ENCODE measurements around the gene EIF4G1.

EIF4G1 gene

GRCh38 chr3:184291738-184292445 lies 22.5 kb upstream of the EIF4G1 start:
- H3K4me3 ChIP-seq (ENCODE audit: low read length) = no peak overlapping the region
- DNase-seq (ENCODE audit: low read depth) = no peak
- TF ChIP-seq CTCF (IDR thresholded peaks at IDR 0.05; ENCODE audit: insufficient read depth, low read depth, low read length, missing control alignments) = no peak

DNA sequence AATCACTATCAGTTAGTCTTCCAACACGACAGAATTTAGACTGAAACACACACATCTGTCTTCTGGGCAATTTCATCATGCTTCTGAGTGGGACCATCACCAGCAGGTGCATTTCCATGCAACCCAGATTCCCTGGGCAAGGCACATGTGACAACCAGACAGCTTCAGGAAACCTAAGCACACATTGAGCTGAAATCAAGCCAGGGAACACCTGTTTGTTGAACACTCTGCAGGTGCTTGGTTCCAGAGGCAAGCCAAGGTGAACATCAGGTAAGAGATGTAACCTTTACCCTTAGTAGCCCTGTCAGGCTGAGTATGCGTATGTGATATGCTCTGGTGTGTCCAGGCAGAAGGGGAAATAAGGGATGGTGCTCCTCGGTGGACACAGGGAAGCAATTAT lies 18.6 kb upstream of the EIF4G1 start:
- no peak for DNase-seq (ENCODE audit: low read depth)
- TF ChIP-seq CTCF (IDR thresholded peaks at IDR 0.05; ENCODE audit: insufficient read depth, low read depth, low read length, missing control alignments) = no peak
- H3K4me3 ChIP-seq (ENCODE audit: low read length) = no peak overlapping the region

GRCh38 chr3:184296616-184297015 lies 17.8 kb upstream of the EIF4G1 start:
- no peak for DNase-seq (ENCODE audit: low read depth)
- TF ChIP-seq CTCF (IDR thresholded peaks at IDR 0.05; ENCODE audit: insufficient read depth, low read depth, low read length, missing control alignments) = no peak

GRCh38 chr3:184298759-184299487 lies 15.5 kb upstream of the EIF4G1 start, which contains the start of gene PSMD2:
Gene PSMD2, plus strand, starts transcription at chr3:184299241. Its CDS starts 26 bp downstream, at chr3:184299267.
- TF ChIP-seq CTCF (IDR thresholded peaks at IDR 0.05; ENCODE audit: insufficient read depth, low read depth, low read length, missing control alignments) = no peak
- peak; percentile 97 for DNase-seq (ENCODE audit: low read depth)
- peak within 1 kb of the TSS; percentile 93 for H3K4me3 ChIP-seq (ENCODE audit: low read length)

More at GRCh38 chr3:184296616-184297015, 17.8 kb upstream of the EIF4G1 start:
- no peak overlapping the region for H3K4me3 ChIP-seq (ENCODE audit: low read length)

GRCh38 chr3:184299488-184300377 lies 14.7 kb upstream of the EIF4G1 start:
- TF ChIP-seq CTCF (IDR thresholded peaks at IDR 0.05; ENCODE audit: insufficient read depth, low read depth, low read length, missing control alignments) = no peak
- peak; percentile 69 for DNase-seq (ENCODE audit: low read depth)
- peak overlapping the region; percentile 93 for H3K4me3 ChIP-seq (ENCODE audit: low read length)

DNA sequence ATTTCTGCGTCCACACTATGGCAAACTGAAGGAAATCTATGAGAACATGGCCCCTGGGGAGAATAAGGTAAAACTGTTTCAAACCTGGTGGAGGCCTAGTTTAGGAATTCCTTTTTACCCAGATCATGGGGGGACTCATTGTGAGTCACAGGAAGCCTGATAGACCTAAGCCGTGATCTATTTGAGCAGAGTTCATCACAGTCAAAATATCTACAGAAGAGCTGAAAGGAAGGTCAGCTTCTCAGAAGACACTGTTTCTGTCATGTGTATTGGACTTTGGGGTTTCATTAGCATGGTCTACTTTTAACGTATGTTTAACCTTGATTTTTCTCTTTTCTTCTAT lies 14.1 kb upstream of the EIF4G1 start:
- peak overlapping the region; percentile 93 for H3K4me3 ChIP-seq (ENCODE audit: low read length)

More for the DNA sequence above, 14.1 kb upstream of the EIF4G1 start:
- peak; percentile 79 for DNase-seq (ENCODE audit: low read depth)
- TF ChIP-seq CTCF (IDR thresholded peaks at IDR 0.05; ENCODE audit: insufficient read depth, low read depth, low read length, missing control alignments) = no peak
